ENCODE results near the gene FAM50B.

The FAM50B gene

GRCh38 chr6:3841066-3841454 lies 8.1 kb upstream of the FAM50B start:
- no peaks in the 10 kb centered on the region for H3K4me1 ChIP-seq (ENCODE audit: control insufficient read depth, insufficient read depth, low read length)
- H3K4me3 ChIP-seq (ENCODE audit: low read depth, low read length): no peak overlapping the region
- no peak overlapping the region for H3K9ac ChIP-seq (ENCODE audit: low read depth, low read length)
- no peaks in the 10 kb centered on the region for H3K36me3 ChIP-seq (ENCODE audit: control insufficient read depth, insufficient read depth, low read length)
- H3K9me3 ChIP-seq (ENCODE audit: control insufficient read depth, insufficient read depth, low read length): no peaks in the 10 kb centered on the region
- no peaks in the 10 kb centered on the region for H3K27me3 ChIP-seq (ENCODE audit: control insufficient read depth, insufficient read depth, low read length)

DNA sequence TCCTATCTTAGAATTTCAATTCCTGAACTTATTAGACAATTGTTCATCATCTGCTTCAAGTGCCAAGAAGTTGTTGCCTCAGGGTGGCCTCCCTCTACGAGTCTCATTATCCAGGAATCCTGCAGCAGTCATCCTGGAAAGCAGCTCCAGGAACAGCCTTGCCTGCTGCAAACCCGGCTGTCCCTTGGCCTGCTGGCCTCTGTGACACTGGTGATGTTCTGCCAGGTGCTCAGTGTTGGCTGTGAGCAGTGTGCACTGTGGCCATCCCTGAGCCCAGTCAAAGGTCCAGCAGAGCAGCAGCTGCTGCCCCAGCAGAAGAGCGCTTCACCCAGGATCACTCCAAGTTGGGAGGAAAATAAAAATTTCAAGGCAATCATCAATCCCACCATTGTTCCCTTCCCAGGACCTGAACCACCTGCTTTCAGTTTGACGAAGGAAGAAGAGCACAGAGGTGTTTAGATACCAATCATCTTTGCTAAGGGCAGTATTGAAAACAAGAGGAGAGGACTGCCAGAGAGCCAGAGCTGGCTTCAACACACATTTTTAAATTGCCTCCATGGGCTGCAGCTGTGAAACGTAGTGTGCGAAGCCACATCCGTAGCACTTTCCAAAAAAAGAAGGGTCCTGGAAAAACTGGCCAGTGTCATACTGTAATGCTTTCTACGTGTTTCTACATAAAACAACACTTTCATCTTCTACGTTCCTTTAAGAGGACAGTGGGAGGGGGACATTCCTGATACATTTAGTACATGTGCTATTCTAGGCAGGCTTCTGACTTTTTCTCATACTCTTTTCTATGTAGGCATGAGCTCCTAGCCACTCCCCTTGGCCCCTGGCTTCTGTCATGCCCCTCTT lies 7.2 kb upstream of the FAM50B start:
- Histone ChIP-seq H3K9me3 (ENCODE audit: control insufficient read depth, insufficient read depth, low read length) (no peaks in the 10 kb centered on the region), H3K9ac (ENCODE audit: low read depth, low read length) (no peak overlapping the region), H3K4me1 (ENCODE audit: control insufficient read depth, insufficient read depth, low read length) (no peaks in the 10 kb centered on the region), H3K27me3 (ENCODE audit: control insufficient read depth, insufficient read depth, low read length) (no peaks in the 10 kb centered on the region), H3K36me3 (ENCODE audit: control insufficient read depth, insufficient read depth, low read length) (no peaks in the 10 kb centered on the region), H3K4me3 (ENCODE audit: low read depth, low read length) (no peak overlapping the region)

DNA sequence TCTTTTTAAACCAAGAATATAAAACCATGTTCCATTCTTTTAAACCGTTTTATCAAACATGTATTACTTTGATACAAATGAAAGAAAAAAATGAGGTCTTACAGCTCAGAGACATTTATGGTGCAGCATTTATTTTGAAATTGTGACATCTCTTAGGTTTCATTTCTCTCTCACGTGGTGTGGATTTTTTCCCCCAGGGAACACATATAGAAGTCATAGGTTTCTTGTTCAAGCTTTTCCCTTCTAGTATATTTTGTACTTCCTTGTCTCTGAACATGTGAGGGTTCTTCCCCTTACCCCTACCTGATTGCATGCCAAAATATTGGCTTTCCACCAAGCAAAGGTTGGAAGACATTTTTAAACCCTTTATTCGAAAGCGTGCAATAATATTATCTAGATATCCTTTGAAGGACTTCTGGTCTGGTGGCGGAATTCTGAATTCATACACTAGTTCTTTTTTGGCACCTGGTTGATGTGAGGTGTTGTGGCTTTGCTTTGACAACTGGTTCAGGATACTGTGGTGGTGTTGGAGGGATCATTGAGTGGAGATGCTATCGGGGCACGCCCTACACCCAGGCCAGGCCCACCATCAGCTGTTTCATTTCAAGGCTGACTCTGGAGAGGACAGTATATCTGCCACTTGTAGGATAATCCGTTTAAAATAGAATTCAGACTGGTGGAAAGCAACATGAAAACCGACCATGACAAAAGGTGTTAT lies 5.6 kb upstream of the FAM50B start:
- Histone ChIP-seq H3K9ac (ENCODE audit: low read depth, low read length) (no peak overlapping the region), H3K4me1 (ENCODE audit: control insufficient read depth, insufficient read depth, low read length) (peaks cover 3% of the 10 kb centered on the region), H3K4me3 (ENCODE audit: low read depth, low read length) (no peak overlapping the region), H3K36me3 (ENCODE audit: control insufficient read depth, insufficient read depth, low read length) (no peaks in the 10 kb centered on the region), H3K9me3 (ENCODE audit: control insufficient read depth, insufficient read depth, low read length) (no peaks in the 10 kb centered on the region), H3K27me3 (ENCODE audit: control insufficient read depth, insufficient read depth, low read length) (no peaks in the 10 kb centered on the region)

- Histone ChIP-seq H3K27me3 (ENCODE audit: control insufficient read depth, insufficient read depth, low read length) (no peaks in the 10 kb centered on the region), H3K9ac (ENCODE audit: low read depth, low read length) (no peak overlapping the region), H3K9me3 (ENCODE audit: control insufficient read depth, insufficient read depth, low read length) (no peaks in the 10 kb centered on the region), H3K4me1 (ENCODE audit: control insufficient read depth, insufficient read depth, low read length) (peaks cover 3% of the 10 kb centered on the region), H3K4me3 (ENCODE audit: low read depth, low read length) (no peak overlapping the region), H3K36me3 (ENCODE audit: control insufficient read depth, insufficient read depth, low read length) (no peaks in the 10 kb centered on the region)
Measured at GRCh38 chr6:3844097-3844463, 5.1 kb upstream of the FAM50B start.

GRCh38 chr6:3847521-3847920 lies 1.7 kb upstream of the FAM50B start:
- Histone ChIP-seq H3K36me3 (ENCODE audit: control insufficient read depth, insufficient read depth, low read length) (peaks cover 3% of the 10 kb centered on the region), H3K4me3 (ENCODE audit: low read depth, low read length) (no peak overlapping the region), H3K27me3 (ENCODE audit: control insufficient read depth, insufficient read depth, low read length) (no peaks in the 10 kb centered on the region), H3K9me3 (ENCODE audit: control insufficient read depth, insufficient read depth, low read length) (no peaks in the 10 kb centered on the region), H3K9ac (ENCODE audit: low read depth, low read length) (no peak overlapping the region), H3K4me1 (ENCODE audit: control insufficient read depth, insufficient read depth, low read length) (peaks cover 3% of the 10 kb centered on the region)

- peaks cover 3% of the 10 kb centered on the region for H3K4me1 ChIP-seq (ENCODE audit: control insufficient read depth, insufficient read depth, low read length)
- no peaks in the 10 kb centered on the region for H3K27me3 ChIP-seq (ENCODE audit: control insufficient read depth, insufficient read depth, low read length)
- H3K9me3 ChIP-seq (ENCODE audit: control insufficient read depth, insufficient read depth, low read length): no peaks in the 10 kb centered on the region
- H3K4me3 ChIP-seq (ENCODE audit: low read depth, low read length): peak overlapping the region; percentile 87
- peaks cover 3% of the 10 kb centered on the region for H3K36me3 ChIP-seq (ENCODE audit: control insufficient read depth, insufficient read depth, low read length)
- peak overlapping the region; percentile 55 for H3K9ac ChIP-seq (ENCODE audit: low read depth, low read length)
Measured at GRCh38 chr6:3848380-3848779, 793 bp upstream of the FAM50B start.

- Histone ChIP-seq H3K9ac (ENCODE audit: low read depth, low read length) (peak overlapping the region; percentile 73), H3K36me3 (ENCODE audit: control insufficient read depth, insufficient read depth, low read length) (peaks cover 3% of the 10 kb centered on the region), H3K4me3 (ENCODE audit: low read depth, low read length) (peak overlapping the region; percentile 83), H3K4me1 (ENCODE audit: control insufficient read depth, insufficient read depth, low read length) (peaks cover 3% of the 10 kb centered on the region), H3K9me3 (ENCODE audit: control insufficient read depth, insufficient read depth, low read length) (no peaks in the 10 kb centered on the region), H3K27me3 (ENCODE audit: control insufficient read depth, insufficient read depth, low read length) (no peaks in the 10 kb centered on the region)
Measured at GRCh38 chr6:3849681-3850450, 693 bp downstream of the FAM50B start.

GRCh38 chr6:3850451-3851203 lies 1.5 kb downstream of the FAM50B start:
- no peaks in the 10 kb centered on the region for H3K27me3 ChIP-seq (ENCODE audit: control insufficient read depth, insufficient read depth, low read length)
- H3K4me1 ChIP-seq (ENCODE audit: control insufficient read depth, insufficient read depth, low read length): peaks cover 3% of the 10 kb centered on the region
- H3K4me3 ChIP-seq (ENCODE audit: low read depth, low read length): no peak overlapping the region
- H3K36me3 ChIP-seq (ENCODE audit: control insufficient read depth, insufficient read depth, low read length): peaks cover 3% of the 10 kb centered on the region
- H3K9ac ChIP-seq (ENCODE audit: low read depth, low read length): no peak overlapping the region
- no peaks in the 10 kb centered on the region for H3K9me3 ChIP-seq (ENCODE audit: control insufficient read depth, insufficient read depth, low read length)

GRCh38 chr6:3851839-3852238 lies 2.7 kb downstream of the FAM50B start:
- Histone ChIP-seq H3K36me3 (ENCODE audit: control insufficient read depth, insufficient read depth, low read length) (peaks cover 3% of the 10 kb centered on the region), H3K27me3 (ENCODE audit: control insufficient read depth, insufficient read depth, low read length) (no peaks in the 10 kb centered on the region), H3K9ac (ENCODE audit: low read depth, low read length) (no peak overlapping the region), H3K4me1 (ENCODE audit: control insufficient read depth, insufficient read depth, low read length) (peaks cover 3% of the 10 kb centered on the region), H3K4me3 (ENCODE audit: low read depth, low read length) (no peak overlapping the region), H3K9me3 (ENCODE audit: control insufficient read depth, insufficient read depth, low read length) (no peaks in the 10 kb centered on the region)

- Histone ChIP-seq H3K36me3 (ENCODE audit: control insufficient read depth, insufficient read depth, low read length) (peaks cover 3% of the 10 kb centered on the region), H3K9ac (ENCODE audit: low read depth, low read length) (no peak overlapping the region), H3K9me3 (ENCODE audit: control insufficient read depth, insufficient read depth, low read length) (no peaks in the 10 kb centered on the region), H3K4me1 (ENCODE audit: control insufficient read depth, insufficient read depth, low read length) (peaks cover 3% of the 10 kb centered on the region), H3K27me3 (ENCODE audit: control insufficient read depth, insufficient read depth, low read length) (no peaks in the 10 kb centered on the region), H3K4me3 (ENCODE audit: low read depth, low read length) (no peak overlapping the region)
Measured at GRCh38 chr6:3852391-3852790, 3.2 kb downstream of the FAM50B start.

- Histone ChIP-seq H3K4me3 (ENCODE audit: low read depth, low read length) (no peak overlapping the region), H3K9ac (ENCODE audit: low read depth, low read length) (no peak overlapping the region), H3K4me1 (ENCODE audit: control insufficient read depth, insufficient read depth, low read length) (no peaks in the 10 kb centered on the region), H3K36me3 (ENCODE audit: control insufficient read depth, insufficient read depth, low read length) (no peaks in the 10 kb centered on the region), H3K9me3 (ENCODE audit: control insufficient read depth, insufficient read depth, low read length) (no peaks in the 10 kb centered on the region), H3K27me3 (ENCODE audit: control insufficient read depth, insufficient read depth, low read length) (no peaks in the 10 kb centered on the region)
Measured at GRCh38 chr6:3855866-3856265, 6.7 kb downstream of the FAM50B start.

All from iPS-15b (cell line).